CD4-positive, alpha-beta T cell treated with Interleukin-6 at 100 ng/mL for 8 hours (primary cell): ENCODE measurements around the gene TMEM131L.
"Not testable (repeated sequence)": the region's sequence is repeated elsewhere in the genome, so short reads cannot be mapped to it uniquely, and the experiment has no call there.

Source experiments
- DNase-seq: peaks from one replicate; pipeline ENCODE4 v3.0.0-alpha.2; 2020; ENCODE audit warnings: mixed read lengths, low spot score

TMEM131L gene

DNA sequence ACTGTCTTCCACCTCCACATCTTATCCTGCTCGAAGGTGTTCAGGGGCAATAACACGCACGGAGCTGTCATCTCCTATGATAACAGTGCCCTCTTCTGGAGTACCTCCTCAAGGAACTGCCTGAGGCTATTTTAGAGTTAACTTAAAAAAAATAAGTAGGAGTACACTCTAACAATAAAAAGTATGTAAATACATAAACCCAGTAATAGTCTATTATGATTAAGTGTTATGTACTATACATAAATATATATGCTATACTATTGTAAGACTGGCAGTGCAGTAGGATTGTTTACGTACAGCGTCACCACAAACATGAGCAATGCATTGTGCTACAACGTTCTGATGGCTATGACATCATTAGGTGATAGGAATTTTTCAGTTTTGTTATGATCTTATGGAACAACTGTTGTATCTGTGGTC lies 183.4 kb downstream of the TMEM131L start:
- DNase-seq: no peak

DNA sequence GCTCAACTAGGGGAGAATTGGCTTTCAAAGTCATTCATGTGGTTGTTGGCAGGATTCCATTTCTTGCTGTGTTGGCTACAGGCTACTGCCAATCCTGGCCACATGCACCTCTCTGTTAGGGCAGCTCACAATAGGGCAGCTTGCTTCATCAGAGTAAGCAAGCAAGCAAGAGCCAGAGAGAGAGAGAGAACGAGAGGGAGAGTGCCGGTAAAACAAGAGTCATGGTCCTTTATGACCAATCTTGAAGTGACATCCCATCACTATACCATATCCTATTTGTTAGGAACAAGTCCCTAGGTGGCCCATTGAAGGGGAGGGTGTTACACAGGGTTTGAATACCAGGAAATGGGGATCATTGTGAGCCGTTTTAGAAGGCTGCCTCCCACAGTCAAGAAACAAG lies 185.0 kb downstream of the TMEM131L start:
- no peak for DNase-seq

DNA sequence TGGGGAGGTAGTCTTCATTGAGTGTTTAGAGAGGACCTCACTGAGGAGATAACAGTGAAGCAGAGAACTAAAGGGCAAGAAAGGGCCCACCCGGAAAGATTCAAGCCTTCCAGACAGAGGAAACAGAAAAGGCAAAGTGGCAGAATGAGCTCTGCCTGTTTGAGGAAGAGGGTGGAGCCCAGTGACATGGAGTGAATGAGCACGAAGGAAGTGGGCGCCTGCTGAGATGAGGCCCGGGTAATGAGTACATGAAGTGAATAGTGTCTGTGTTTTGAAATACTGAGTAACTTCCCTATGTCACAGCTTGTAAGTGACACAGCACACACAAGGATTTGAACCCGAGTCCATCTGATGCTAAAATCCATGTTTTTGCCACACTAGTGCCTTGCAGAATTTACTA lies 185.4 kb downstream of the TMEM131L start:
- DNase-seq: peak; percentile 65

DNA sequence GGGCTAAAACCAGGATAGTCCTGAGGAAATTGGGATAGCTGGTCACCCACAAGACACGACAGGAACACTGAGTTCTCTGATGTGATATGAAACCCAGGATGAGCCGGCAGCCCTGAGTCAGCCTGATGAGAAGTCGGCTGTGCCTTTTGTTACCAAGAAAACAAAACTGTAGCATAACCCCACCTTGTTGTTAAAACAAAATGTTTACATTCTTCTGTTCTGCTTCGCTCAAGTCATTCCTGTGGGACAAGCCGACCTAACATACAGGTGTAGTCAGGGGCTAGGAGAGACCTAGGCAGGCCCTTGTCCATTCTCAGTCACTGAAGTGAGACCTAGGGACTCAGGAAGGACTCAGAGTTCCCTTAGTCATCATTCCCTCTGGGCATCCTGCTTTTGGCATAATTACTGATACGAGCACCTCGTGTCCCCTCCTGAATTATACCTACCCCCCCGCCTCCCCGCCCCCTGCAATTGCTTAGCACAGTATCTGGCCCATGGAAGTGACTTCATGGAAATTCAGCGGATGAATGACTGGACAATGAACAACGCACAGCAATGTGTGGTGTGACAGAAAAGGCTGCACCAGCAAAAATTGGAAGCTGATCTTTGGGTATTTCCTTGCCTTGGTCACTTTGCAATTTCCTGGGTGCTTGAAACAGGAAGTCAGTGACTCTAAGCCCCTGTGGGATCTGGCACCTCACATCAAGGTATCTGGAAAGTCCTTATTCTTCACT lies 186.1 kb downstream of the TMEM131L start:
- no peak for DNase-seq

DNA sequence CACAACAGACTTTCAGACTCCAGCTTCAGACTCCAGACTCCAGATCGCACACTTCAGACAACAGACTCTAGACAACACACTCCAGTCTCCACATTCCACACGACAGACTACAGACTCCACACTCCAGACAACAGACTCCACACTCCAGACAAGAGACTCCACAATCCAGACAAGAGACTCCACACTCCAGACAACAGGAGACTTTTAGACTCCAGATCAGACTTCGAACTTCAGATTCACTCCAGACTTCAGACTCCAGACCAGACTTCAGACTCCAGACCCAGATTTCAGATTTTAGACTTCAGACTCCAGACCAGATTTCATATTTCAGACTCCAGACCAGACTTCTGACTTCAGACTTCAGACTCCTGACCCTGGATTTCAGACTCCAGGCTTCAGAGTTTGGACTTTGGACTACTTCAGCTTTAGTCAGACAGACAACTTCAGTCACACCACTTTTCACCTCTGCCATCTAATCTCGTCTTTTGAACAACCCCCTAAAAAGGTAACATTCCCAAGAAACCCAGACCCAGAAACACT lies 188.9 kb downstream of the TMEM131L start:
- DNase-seq: no peak

DNA sequence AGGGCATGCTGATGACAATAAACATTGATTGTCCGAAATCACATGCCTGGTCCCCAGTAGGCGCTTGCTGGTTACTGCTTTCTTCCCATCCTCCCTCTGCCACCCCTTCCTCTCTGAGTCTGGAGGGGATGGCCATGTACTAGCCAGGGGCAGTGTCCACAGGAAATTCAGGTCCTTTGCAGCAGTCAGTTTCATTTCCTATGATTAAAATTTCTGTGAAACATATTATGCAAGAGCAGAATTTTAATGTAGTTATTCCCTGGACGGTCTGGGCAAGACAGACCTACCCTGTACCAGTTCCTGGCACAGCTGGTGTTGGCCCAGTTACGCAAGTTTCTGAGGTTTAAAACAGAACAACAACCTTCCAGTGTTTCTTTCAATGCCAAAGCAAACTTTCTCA lies 189.8 kb downstream of the TMEM131L start:
- DNase-seq: no peak

DNA sequence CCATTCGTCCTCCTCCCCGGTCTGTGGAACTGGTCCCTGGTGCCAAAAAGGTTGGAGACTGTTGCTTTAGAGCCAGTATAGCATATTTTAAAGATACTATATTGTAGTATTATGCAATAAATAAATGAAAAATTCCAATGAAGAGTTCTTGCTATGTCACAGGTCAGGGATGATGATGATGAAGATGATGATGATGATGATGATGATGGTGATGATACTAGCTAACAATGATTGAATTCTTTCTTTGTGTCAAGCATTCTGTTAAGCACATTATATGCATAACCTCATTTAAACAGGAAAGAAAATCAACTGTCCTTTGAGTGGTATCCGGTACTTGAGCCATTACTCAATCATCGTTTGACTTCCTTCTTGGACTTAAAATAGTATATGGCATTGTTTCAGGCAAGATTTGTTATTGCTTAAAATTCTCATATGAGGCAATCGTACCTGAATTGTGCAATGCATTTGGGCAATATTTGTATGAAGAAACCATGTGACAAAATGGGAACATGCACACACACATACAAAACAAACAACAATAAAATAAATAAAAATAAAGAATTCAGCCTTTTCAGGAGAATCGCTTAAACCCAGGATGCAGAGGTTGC lies 195.2 kb downstream of the TMEM131L start:
- no peak for DNase-seq

DNA sequence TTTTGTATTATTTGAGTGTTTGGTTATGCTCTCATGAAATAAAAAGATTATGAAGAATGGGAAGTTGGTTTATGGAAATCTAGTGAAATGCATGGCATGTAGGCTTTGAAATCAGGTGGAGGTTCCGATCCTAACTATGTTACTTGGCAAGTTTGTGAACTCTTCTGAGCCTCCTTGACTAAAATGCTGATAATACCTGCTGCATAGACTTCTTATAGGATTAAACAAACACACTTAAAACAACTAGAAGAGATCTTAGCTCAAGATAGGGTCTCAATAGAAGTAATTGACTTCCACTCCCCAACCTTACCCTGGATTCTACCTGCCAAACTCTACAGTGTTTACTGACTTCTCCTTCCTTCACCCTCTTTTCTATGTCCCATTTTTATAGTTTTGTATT lies 195.7 kb downstream of the TMEM131L start:
- DNase-seq: no peak

DNA sequence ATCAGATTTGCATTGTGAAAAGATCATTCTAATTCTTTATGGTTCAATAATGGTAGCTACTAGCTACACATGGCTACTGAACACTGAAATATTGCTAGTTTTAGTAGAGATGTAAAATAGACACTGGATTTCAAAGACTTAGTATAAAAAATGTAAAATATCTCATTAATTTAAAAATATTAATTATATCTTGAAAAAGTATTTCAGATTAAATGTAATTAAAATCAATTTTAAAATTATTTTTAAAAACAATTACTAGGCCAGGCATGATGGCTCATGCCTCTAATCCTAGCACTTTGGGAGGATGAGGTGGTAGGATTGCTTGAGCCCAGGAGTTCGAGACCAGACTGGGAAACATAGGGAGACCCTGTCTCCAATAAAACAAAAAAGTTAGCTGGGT lies 197.5 kb downstream of the TMEM131L start:
- no peak for DNase-seq

DNA sequence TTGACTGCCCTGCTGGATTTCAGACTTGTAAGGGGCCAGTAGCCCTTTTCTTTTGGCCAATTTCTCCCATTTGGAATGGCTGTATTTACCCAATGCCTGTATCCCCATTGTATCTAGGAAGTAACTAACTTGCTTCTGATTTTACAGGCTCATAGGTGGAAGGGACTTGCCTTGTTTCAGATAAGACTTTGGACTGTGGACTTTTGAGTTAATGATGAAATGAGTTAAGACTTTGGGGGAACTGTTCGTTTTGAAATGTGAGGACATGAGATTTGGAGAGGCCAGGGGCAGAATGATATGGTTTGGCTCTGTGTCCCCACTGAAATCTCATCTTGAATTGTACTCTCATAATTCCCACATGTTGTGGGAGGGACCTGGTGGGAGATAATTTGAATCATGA lies 200.3 kb downstream of the TMEM131L start:
- not testable (repeated sequence) for DNase-seq

DNA sequence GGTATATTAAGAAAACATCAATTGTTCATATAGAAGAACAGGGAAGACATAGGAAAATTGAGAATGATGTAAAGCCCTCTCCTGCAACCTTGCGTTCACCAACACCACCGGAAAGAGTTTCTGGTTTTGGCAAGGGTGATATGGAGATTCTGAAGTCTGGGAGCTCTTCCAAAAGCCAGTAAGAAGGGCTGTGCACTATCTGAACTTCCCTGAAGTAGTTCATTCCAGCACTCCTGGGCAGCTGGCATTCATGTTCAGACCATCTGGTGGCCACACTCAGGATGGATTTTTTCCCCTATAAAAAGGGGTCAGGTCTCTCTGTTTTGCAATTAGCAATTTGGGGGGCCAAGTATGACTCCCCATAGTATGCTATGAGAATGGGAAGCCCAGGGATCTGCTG lies 202.5 kb downstream of the TMEM131L start:
- no peak for DNase-seq

DNA sequence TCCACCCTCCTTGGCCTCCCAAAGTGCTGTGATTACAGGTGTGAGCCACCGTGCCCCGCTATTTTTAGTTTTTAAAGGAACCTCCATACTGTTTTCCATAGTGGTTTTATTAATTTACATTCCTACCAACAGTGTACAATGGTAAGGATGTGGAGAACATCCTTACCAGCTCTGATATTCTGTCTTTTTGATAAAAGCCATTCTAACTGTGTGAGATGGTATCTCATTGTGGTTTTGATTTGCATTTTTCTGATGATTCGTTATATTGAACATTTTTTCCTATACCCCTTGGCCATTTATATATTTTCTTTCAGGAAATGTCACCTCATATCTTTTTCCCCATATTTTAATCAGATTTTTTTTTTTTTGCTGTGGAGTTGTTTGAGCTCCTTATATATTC lies 203.7 kb downstream of the TMEM131L start:
- no peak for DNase-seq

DNA sequence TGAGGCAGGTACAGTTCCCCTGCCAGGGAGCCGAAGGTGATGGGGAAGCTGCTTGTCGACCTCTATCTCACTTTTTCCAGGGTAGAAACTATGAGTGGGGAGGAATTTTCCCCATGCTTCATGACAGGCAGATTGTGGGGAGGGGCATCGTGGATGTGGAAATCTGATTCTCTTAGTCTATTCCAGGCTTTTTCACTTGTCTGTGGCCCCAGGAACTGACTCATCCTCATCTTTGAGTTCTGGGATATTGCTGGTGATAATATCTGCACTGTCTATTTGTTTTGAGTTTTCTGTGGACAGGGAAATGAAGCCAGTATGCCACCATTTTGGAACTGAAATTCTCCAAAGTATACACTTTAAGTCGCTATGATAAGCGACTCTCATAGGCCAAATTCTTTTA lies 210.3 kb downstream of the TMEM131L start:
- no peak for DNase-seq

DNA sequence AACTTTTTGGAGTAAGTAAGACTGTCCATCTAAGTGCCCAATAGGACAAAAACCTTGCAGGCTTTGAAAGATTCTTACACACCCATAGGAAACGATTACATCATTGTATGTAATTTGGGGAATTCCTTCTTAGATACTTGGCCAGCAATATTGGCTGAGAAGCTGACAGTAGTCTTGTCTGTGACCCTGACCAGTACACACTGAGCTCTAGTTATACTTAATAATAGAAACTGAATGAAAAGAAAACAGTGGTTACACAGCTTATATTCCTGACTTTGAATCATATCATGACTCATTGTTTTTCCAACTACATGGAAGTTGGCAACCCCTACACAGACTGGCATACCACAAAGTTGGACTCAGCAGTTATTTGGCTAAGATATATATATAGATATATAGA lies 210.8 kb downstream of the TMEM131L start:
- DNase-seq: no peak

DNA sequence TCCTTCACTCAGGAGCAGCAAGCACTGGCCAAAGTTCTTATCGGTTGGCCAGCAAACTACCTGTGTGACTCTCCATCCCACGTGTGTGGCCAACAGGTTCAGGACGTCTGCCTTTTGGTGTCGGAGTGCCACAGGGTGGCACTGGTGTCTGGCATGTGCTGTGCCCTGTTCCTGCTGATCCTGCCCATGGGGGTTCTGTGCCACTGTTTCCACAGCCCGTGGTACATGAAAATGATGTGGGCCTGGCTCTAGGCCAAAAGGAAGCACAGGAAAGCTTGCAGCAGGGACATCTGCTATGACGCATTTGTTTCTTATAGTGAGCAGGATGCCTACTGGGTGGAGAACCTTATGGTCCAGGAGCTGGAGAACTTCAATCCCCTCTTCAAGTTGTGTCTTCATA lies 213.3 kb downstream of the TMEM131L start:
- no peak for DNase-seq

DNA sequence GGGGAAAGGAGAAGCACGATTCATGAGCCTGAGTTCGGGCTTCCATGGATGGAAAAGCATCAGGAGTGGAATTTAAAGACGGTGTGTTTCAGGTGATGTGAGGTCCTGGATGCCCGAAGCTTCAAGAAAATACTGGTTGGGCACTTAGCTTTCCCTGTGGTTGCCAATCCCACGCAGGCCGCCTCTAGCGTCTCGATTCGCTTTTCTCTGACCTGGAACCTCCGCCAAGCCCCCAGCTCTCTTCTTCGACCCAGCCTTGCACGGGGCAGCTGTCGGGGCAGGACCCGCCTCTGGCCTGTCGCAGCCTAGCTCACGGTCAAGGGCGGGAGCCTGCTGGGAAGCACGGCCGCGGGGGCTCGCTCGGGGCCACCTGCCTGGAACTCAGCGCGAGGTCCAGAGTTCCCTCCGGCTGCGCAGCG lies 217.6 kb downstream of the TMEM131L start:
- DNase-seq: no peak

DNA sequence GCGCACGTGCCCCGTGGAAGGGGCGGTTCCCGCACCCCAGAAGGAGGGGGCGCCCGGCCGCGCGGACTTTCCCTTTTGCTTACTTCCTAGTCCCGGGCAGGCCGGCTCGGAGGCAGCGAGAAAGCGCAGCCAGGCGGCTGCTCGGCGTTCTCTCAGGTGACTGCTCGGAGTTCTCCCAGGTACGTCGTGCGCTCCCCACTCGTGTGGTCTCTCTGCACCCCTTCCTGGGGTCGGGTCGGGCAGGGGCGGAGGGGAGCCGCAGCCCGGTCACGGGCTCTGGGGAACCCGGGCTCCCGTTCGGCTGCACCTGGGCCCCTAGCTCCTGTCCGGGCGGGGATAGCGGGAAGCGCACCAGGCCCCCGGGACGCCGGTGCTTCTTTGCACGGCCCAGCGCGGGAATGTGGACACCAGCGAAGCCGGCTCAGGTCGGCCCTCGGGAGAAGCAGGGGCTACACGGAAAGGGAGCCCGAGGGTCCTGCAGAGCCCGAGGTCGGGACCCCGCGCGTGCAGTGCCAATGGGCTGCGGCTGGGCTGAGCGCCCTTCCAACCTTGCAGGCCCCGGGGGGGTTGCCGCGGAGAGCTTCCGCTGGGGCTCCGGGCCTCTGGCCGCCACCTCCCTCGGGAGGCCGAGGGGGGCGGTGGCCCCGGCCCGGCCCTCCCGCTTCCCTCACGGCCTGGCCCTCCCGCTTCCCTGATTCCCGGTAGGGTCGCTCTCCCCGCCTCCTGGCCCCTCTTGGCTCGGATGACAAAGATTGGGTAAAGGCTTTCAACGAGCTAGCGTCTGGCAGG lies 218.2 kb downstream of the TMEM131L start, which contains the start of gene TLR2:
TLR2 (plus strand) TSS at position 99 of the 789 bp plus-strand sequence. CDS start 18,628 bp downstream, outside the sequence.
- peak; percentile 50 for DNase-seq

DNA sequence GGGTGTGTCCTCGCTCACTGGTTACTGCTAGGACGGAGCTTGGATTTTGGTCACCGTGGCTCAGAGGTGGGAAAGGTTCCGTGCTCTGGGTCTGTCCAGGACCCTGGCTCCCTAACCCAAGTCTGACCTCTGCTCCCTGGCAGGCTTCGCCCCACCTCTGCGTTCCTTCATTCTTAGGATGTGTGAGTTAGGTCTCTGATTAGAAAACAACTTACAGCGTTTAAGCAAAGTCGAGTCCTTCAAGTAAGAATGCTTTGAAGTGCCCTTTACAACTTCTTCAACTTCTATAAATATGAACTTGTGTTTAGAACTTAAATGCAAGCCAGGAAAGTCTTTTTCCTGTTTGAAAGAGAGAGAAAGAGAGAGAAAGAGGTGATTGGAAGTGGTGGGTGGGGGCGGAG lies 218.8 kb downstream of the TMEM131L start:
- DNase-seq: no peak
